Gastrocnemius medialis (tissue), 4 donors: ENCODE results near the gene VEGFA. TPM values are rescaled to one million over a fixed set of nuclear protein-coding genes. Genes with fewer than 3 reads are reported as not detected.

Source experiments
- ATAC-seq, 2 donors: fragments of 150-250 bp; one replicate each; pipeline ENCODE4 v1.9.1; 2016
- DNase-seq, 2 donors: peaks; one replicate each; pipeline ENCODE4 v3.0.0-alpha.2; 2019
- H3K27ac ChIP-seq, 4 donors: fragments of 200-600 bp; sonication (generic); 1 replicate in 1 of 4; 2 replicates in 3 of 4; pipeline ENCODE4 v1.5.1; 2016 to 2018; ENCODE audit warnings: mild to moderate bottlenecking in 2 of 4, moderate library complexity in 1 of 4
- H3K27me3 ChIP-seq, 3 donors: fragments of 200-600 bp; sonication (generic) in 2 of 3; 1 replicate in 1 of 3; 2 replicates in 2 of 3; pipeline versions ENCODE4 v1.5.1 to v1.6.0; 2016 to 2019; ENCODE audit warnings: mild to moderate bottlenecking in 1 of 3, moderate library complexity in 1 of 3
- H3K36me3 ChIP-seq, 2 donors: fragments of 200-600 bp; sonication (generic) in 1 of 2; one replicate each; pipeline ENCODE4 v1.5.1; 2017 to 2018
- H3K4me1 ChIP-seq, 2 donors: fragments of 200-600 bp; sonication (generic) in 1 of 2; one replicate each; pipeline ENCODE4 v1.5.1; 2016 to 2017; ENCODE audit warnings: mild to moderate bottlenecking in 2 of 2
- H3K4me3 ChIP-seq, 4 donors: fragments of 200-600 bp; sonication (generic) in 3 of 4; 1 replicate in 1 of 4; 2 replicates in 3 of 4; pipeline ENCODE4 v1.5.1; 2016 to 2019; ENCODE audit warnings: mild to moderate bottlenecking in 2 of 4
- H3K9me3 ChIP-seq, 3 donors: fragments of 200-600 bp; sonication (generic) in 2 of 3; 1 replicate in 1 of 3; 2 replicates in 2 of 3; pipeline ENCODE4 v1.5.1; 2016 to 2019
- POLR2A ChIP-seq, 2 donors: fragments of 450-650 bp; IDR thresholded peaks; one replicate each; pipeline ENCODE4 v1.6.1; 2017; ENCODE audit warnings: antibody characterized with exemption in 2 of 2, mild to moderate bottlenecking in 2 of 2, moderate library complexity in 2 of 2
- in situ Hi-C, 4 donors: fragments of 200-750 bp; cut with MboI; loops; one replicate each; pipeline versions ENCODE4 v1.15.0 to v1.8.0; 2017; ENCODE audit warnings: low sequenced_read_pairs in 4 of 4
- intact Hi-C: fragments of 100-400 bp; cut with DNase I; formaldehyde crosslinking; loops from one replicate; pipeline ENCODE4 v1.15.1; 2023; ENCODE audit warnings: low total_unique reads
- total RNA-seq, 4 donors: library from RNA; depleted of rRNA; stranded (reverse); fragments of >200 nt; gene quantifications; one replicate each; pipeline versions ENCODE4 v1.1.0 to v1.2.3, GENCODE V29; 2016
- TF ChIP-seq, protein P1 (sequence below), 5 experiments: fragments of 450-650 bp in 3 of 5; fragments of 200-600 bp in 2 of 5; sonication (generic) in 2 of 5; IDR thresholded peaks in 4 of 5; conservative IDR thresholded peaks in 1 of 5; 1 replicate in 4 of 5; 2 replicates in 1 of 5; pipeline ENCODE4 v1.5.1; 2016 to 2019; ENCODE audit warnings: antibody characterized with exemption in 5 of 5, mild to moderate bottlenecking in 3 of 5, moderate library complexity in 3 of 5

VEGFA gene
- total RNA-seq, 4 donors from 2014 or later = 66.4 to 195 (median 149) TPM

DNA sequence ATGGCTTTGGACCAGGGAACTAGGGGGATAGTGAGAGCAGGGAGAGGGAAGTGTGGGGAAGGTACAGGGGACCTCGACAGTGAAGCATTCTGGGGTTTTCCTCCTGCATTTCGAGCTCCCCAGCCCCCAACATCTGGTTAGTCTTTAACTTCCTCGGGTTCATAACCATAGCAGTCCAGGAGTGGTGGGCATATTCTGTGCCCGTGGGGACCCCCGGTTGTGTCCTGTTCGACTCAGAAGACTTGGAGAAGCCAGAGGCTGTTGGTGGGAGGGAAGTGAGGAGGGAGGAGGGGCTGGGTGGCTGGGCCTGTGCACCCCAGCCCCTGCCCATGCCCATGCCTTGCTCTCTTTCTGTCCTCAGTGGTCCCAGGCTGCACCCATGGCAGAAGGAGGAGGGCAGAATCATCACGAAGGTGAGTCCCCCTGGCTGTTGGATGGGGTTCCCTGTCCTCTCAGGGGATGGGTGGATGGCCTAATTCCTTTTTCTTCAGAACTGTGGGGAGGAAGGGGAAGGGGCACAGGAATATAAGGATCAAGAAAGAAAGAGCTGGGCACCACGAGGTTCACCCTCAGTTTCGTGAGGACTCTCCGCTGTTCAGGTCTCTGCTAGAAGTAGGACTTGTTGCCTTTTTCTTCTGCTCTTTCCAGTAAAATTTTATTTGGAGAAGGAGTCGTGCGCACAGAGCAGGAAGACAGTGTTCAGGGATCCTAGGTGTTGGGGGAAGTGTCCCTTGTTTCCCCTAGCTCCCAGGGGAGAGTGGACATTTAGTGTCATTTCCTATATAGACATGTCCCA lies 4.2 kb downstream of the VEGFA start:
- in situ Hi-C loops (loop anchor here in 1 of 4 donors (5.0 kb wide), 1 partner anchor 33 kb away; no protein-coding TSS in a partner anchor), intact Hi-C loops (loop anchor here (5.0 kb wide), 2 partner anchors 448 to 473 kb away; partner anchors contain the start of genes HSP90AB1 and SLC29A1)
- DNase-seq (peak in 1 of 2 donors; percentile 34), ATAC-seq (no peak)
- Histone ChIP-seq H3K4me3 (peak overlapping the region; percentile 74 to 91 (median 85)), H3K27ac (peak overlapping the region; percentile 94 to 100 (median 98)), H3K9me3 (no peaks in the 10 kb centered on the region), H3K27me3 (no peaks in the 10 kb centered on the region), H3K4me1 (peaks cover 42 to 59% of the 10 kb centered on the region in 2 donors), H3K36me3 (peaks cover 0 to 18% of the 10 kb centered on the region in 2 donors)
- TF ChIP-seq, protein P1, sequence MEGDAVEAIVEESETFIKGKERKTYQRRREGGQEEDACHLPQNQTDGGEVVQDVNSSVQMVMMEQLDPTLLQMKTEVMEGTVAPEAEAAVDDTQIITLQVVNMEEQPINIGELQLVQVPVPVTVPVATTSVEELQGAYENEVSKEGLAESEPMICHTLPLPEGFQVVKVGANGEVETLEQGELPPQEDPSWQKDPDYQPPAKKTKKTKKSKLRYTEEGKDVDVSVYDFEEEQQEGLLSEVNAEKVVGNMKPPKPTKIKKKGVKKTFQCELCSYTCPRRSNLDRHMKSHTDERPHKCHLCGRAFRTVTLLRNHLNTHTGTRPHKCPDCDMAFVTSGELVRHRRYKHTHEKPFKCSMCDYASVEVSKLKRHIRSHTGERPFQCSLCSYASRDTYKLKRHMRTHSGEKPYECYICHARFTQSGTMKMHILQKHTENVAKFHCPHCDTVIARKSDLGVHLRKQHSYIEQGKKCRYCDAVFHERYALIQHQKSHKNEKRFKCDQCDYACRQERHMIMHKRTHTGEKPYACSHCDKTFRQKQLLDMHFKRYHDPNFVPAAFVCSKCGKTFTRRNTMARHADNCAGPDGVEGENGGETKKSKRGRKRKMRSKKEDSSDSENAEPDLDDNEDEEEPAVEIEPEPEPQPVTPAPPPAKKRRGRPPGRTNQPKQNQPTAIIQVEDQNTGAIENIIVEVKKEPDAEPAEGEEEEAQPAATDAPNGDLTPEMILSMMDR (IDR thresholded peaks at IDR 0.05 in 4 of 5, conservative IDR thresholded peaks at IDR 0.05 in 1 of 5) = no peak
- TF ChIP-seq POLR2A (IDR thresholded peaks at IDR 0.05) = no peak

DNA sequence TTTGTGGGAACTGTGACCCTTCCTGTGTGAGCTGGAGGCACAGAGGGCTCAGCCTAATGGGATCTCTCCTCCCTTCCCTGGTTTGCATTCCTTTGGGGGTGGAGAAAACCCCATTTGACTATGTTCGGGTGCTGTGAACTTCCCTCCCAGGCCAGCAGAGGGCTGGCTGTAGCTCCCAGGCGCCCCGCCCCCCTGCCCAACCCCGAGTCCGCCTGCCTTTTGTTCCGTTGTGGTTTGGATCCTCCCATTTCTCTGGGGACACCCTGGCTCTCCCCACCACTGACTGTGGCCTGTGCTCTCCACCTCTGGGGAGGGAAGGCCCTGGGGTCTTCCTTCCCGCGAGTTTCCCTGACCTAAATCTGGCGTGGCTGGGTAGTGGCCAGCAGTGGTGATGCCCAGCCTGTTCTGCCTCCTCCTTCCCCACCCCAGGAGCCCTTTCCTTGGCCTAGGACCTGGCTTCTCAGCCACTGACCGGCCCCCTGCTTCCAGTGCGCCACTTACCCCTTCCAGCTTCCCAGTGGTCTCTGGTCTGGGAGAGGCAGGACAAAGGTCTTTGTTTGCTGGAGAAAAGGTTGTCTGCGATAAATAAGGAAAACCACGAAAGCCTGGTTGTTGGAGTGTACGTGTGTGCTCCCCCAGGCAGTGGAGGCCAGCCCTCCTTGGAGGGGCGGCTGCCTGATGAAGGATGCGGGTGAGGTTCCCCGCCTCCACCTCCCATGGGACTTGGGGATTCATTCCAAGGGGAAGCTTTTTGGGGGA lies 4.9 kb downstream of the VEGFA start:
- H3K27ac ChIP-seq = peak overlapping the region; percentile 94 to 100 (median 98)
- intact Hi-C loops = loop anchor here (5.0 kb wide), 2 partner anchors 447 to 472 kb away; partner anchors contain the start of genes HSP90AB1 and SLC29A1

DNA sequence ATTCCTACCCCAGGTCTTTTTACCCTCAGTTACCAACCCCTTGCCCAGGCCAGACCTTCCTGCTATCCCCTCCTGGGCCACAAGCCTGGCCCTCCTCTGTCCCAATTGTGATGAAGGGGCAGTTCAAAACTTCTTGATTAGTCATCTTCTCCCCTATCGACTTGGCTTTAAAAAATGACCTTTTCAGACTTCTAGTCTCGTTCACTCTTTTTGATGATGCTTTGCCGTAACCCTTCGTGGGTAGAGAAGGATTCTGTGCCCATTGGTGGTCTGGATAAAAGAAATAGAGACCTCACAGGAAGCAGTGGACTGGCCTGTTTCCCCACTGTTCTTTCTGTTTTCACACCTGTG lies 5.5 kb downstream of the VEGFA start:
- peak overlapping the region; percentile 94 to 100 (median 98) for H3K27ac ChIP-seq
- no peaks in the 10 kb centered on the region for H3K27me3 ChIP-seq
- H3K4me3 ChIP-seq = peak overlapping the region; percentile 4 to 91 (median 68)
- peaks cover 49 to 59% of the 10 kb centered on the region in 2 donors for H3K4me1 ChIP-seq
- H3K36me3 ChIP-seq = peaks cover 0 to 32% of the 10 kb centered on the region in 2 donors
- no peak for DNase-seq
- TF ChIP-seq, protein P1 (IDR thresholded peaks at IDR 0.05 in 4 of 5, conservative IDR thresholded peaks at IDR 0.05 in 1 of 5) = no peak
- no peak for TF ChIP-seq POLR2A (IDR thresholded peaks at IDR 0.05)
- in situ Hi-C loops = no loop called here
- intact Hi-C loops = no loop called here
- no peak for ATAC-seq
- no peaks in the 10 kb centered on the region for H3K9me3 ChIP-seq

More for the DNA sequence above, 4.9 kb downstream of the VEGFA start:
- peak; percentile 76 to 87 for DNase-seq
- H3K36me3 ChIP-seq = peaks cover 0 to 26% of the 10 kb centered on the region in 2 donors
- peak overlapping the region; percentile 74 to 91 (median 85) for H3K4me3 ChIP-seq
- peak; percentile 12 to 17 for ATAC-seq
- peaks cover 49 to 59% of the 10 kb centered on the region in 2 donors for H3K4me1 ChIP-seq
- in situ Hi-C loops = loop anchor here in 1 of 4 donors (5.0 kb wide), 1 partner anchor 32 kb away; no protein-coding TSS in a partner anchor
- H3K9me3 ChIP-seq = no peaks in the 10 kb centered on the region
- peak; percentile 75 to 76 for TF ChIP-seq POLR2A (IDR thresholded peaks at IDR 0.05)
- TF ChIP-seq, protein P1 (IDR thresholded peaks at IDR 0.05 in 4 of 5, conservative IDR thresholded peaks at IDR 0.05 in 1 of 5) = peak; percentile 86 to 96 (median 95)
- no peaks in the 10 kb centered on the region for H3K27me3 ChIP-seq

DNA sequence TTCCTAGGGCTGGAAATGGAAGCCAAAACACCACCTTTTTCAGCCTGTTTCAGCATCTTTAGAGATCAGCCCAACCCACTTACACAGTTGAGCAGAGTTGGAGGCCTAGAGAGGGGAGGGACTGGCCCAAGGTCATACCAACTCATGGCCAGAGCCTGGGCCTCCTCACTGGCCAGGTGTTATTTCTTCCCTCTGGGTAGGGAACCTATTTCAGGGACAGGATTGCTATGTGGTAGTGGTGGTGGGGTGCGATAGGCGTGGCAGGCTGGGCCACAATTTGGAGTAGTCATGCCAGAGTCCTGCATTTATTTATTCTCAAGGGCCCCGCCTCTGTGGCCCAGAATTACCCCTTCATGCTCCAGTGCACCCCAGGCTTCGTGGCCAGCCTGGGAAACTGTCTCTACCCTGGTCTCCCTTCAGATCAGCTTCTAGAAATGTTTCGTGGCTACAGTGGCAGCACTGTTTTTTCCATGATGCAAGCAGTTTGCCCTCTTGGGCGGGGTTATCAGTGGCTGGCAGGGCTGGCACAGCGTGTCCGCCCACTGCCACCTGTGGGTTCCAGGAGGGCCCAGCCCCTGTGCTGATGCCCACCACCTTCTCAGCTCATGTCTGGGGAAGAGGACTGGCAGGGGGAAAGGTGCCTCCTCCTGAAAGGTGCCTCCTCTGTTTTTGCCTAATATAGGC lies 6.2 kb downstream of the VEGFA start:
- DNase-seq (peak in 1 of 2 donors; percentile 72), ATAC-seq (peak in 1 of 2 donors; percentile 7)
- H3K4me3 ChIP-seq = peak overlapping the region in 2 of 4 donors; percentile 4 to 90
- TF ChIP-seq, protein P1 (IDR thresholded peaks at IDR 0.05 in 4 of 5, conservative IDR thresholded peaks at IDR 0.05 in 1 of 5) = no peak
- TF ChIP-seq POLR2A (IDR thresholded peaks at IDR 0.05) = no peak
- intact Hi-C loops (loop anchor here (2.0 kb wide), 1 partner anchor 215 kb away; no protein-coding TSS in a partner anchor), in situ Hi-C loops (no loop called here)
- no peaks in the 10 kb centered on the region for H3K9me3 ChIP-seq
- H3K27ac ChIP-seq = peak overlapping the region; percentile 94 to 100 (median 98)
- no peaks in the 10 kb centered on the region for H3K27me3 ChIP-seq
- peaks cover 56 to 59% of the 10 kb centered on the region in 2 donors for H3K4me1 ChIP-seq
- peaks cover 0 to 39% of the 10 kb centered on the region in 2 donors for H3K36me3 ChIP-seq
